Aorta (tissue), 5 donors: ENCODE data around the gene TESK1. TPM values are rescaled to one million over a fixed set of nuclear protein-coding genes. Genes with fewer than 3 reads are reported as not detected.

Source experiments
- ATAC-seq: fragments of 200-7000 bp; cut with Tn5 transposase; one replicate; pipeline ENCODE4 v1.9.1; 2022; ENCODE audit warnings: moderate library complexity; ENCODE audit not compliant: low FRiP score
- DNase-seq, 2 donors: peaks; one replicate each; pipeline ENCODE4 v3.0.0-alpha.2; 2020
- H3K27ac ChIP-seq, 2 donors: one replicate each; pipeline ENCODE4 v1.5.1; 2013; ENCODE audit warnings: low read length in 2 of 2, mild to moderate bottlenecking in 2 of 2, moderate library complexity in 2 of 2, control low read depth in 1 of 2, inconsistent platforms in 1 of 2, low read depth in 1 of 2
- H3K27me3 ChIP-seq, 2 donors: one replicate each; pipeline ENCODE4 v1.6.1; 2013; ENCODE audit warnings: control low read depth in 1 of 2, low read length in 1 of 2, mild to moderate bottlenecking in 1 of 2, moderate library complexity in 1 of 2; ENCODE audit not compliant: insufficient read depth in 2 of 2, control insufficient read depth in 1 of 2
- H3K36me3 ChIP-seq, 2 donors: one replicate each; pipeline ENCODE4 v1.6.1; 2013; ENCODE audit warnings: control low read depth in 1 of 2, low read length in 1 of 2, mild to moderate bottlenecking in 1 of 2; ENCODE audit not compliant: insufficient read depth in 2 of 2, control insufficient read depth in 1 of 2
- H3K4me1 ChIP-seq, 2 donors: one replicate each; pipeline ENCODE4 v1.6.1; 2013; ENCODE audit warnings: low read length in 2 of 2, control low read depth in 1 of 2, mild to moderate bottlenecking in 1 of 2, moderate library complexity in 1 of 2; ENCODE audit not compliant: insufficient read depth in 2 of 2, control insufficient read depth in 1 of 2
- H3K4me3 ChIP-seq, 2 donors: one replicate each; pipeline ENCODE4 v1.5.1; 2013; ENCODE audit warnings: low read length in 2 of 2, control low read depth in 1 of 2, mild to moderate bottlenecking in 1 of 2
- H3K9me3 ChIP-seq: one replicate; pipeline ENCODE4 v1.6.1; 2013; ENCODE audit warnings: mild to moderate bottlenecking, low read length; ENCODE audit not compliant: control insufficient read depth
- WGBS, 2 donors: extraction: QIAGEN DNeasy Blood & Tissue Kit; methylation state at CpG; one replicate each; pipeline ENCODE4 v1.1.7; 2013; 5-methylcytosine and 5-hydroxymethylcytosine counted together
- intact Hi-C, 2 donors: fragments of 100-400 bp; cut with DNase I; formaldehyde crosslinking; loops; one replicate each; pipeline versions ENCODE4 v1.14.2 to v1.15.0; 2022
- polyA plus RNA-seq, 2 donors: library from polyadenylated mRNA; stranded (reverse); fragments of 200-250 nt; gene quantifications; one replicate each; pipeline ENCODE4 v1.2.3, GENCODE V29; 2013
- total RNA-seq, 2 donors: library from RNA; stranded (reverse); fragmentation: NEBNext Ultra II Directional; extraction: Animal tissue kit (Norgen Biotek cat#: 25700); gene quantifications; one replicate each; pipeline ENCODE4 v1.2.1, GENCODE V29; 2021
- donor health status: healthy with polysubstance abuse.
- donor health status: Bipolar disorder and iron deficiency.
- donor health status: DM: no; HTN: no; CAD: no.
- donor health status: DM: no; HTN: no; CAD: no.
- donor health status: DM: yes; HTN: yes; CAD: no.

Gene TESK1
- total and polyA plus RNA-seq, 4 donors: 23.8 to 81.0 (median 55.2) TPM

DNA sequence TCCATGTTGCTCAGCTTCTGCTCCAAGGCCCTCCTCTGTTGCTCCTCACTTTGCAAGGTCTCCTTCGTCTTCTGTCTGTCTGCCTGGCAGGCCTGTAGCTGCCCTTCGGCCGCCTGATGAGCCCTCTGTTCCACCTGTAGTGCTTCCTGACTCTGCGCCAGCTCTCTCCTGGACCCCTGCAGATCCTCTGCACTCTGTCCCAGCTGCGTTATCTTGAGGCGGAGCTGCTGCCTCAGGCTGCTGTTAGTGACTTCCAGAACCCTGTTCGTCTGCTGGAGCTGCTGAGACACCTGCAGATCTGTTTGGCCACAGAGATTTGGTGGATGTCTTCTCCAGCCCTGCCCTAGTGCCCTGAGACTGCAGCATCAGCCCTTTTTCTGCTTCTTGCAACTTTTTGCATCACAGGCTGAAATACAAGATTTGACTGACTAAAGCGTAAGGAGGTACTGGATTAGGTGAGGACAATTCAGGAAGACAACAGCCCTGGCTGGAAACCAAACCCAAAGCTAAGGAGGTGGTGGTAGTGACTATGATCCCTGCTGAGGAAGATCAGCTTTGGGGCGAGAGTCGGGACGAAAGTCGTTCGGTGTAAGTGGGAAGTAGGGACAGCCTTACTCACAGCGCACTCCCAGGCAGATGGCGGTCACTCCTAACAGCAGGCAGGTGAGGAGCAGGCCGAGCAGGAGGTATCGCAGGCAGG lies 11.1 kb downstream of the TESK1 start:
- Histone ChIP-seq H3K9me3 (no peaks in the 10 kb centered on the region), H3K36me3 (no peaks in the 10 kb centered on the region), H3K27ac (no peak overlapping the region), H3K4me1 (no peaks in the 10 kb centered on the region), H3K27me3 (no peaks in the 10 kb centered on the region), H3K4me3 (no peak overlapping the region)
- ATAC-seq: no peak
- intact Hi-C loops: no loop called here
- 86 to 88% methylated on average over 17 of the region's 17 CpGs for WGBS, 2 donors
- DNase-seq: no peak

DNA sequence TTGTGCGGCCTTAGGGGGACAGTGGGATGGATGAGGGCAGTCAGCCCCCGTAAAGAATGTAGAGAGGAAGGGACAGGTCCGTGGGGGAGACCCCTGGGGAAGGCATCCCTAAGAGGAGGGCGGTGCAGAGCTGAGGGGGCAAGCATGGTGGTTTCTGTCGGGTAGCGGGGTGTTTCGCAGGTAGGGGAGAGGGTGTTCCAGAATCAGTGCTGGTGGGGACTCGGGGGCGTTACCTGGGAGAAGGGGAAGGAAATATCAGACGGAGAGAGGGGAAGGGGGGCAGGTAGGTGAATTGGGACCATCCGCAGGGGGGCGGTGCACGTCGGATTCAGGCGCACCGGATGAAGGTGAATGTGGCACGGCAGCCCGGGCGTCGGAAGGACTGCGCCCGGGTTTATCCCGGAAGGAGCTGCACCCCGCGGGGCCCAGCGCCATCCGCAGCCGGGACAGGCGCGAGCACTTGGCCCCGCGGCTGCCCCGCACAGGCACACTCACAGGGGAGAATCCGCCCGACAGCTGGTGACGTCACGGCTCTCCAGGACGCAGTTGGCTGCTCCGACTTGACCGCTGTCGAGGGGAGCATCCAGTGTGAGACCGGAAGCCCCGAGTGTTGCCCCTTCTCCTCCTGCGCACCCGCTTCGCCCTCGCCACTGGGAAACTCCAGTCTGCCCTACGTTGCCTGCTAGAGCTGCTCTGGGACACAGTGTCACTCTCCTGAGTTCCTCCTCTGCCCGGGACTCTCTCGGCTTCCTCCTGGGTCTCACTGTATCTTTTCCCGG lies 11.8 kb downstream of the TESK1 start:
- intact Hi-C loops: no loop called here
- H3K27me3 ChIP-seq: no peaks in the 10 kb centered on the region
- H3K27ac ChIP-seq: no peak overlapping the region
- DNase-seq: peak; percentile 90 to 93
- no peaks in the 10 kb centered on the region for H3K4me1 ChIP-seq
- H3K36me3 ChIP-seq: no peaks in the 10 kb centered on the region
- peak overlapping the region in 1 of 2 donors; percentile 8 for H3K4me3 ChIP-seq
- no peaks in the 10 kb centered on the region for H3K9me3 ChIP-seq
- WGBS, 2 donors: 10 to 11% methylated on average over 51 of the region's 51 CpGs
- ATAC-seq: peak; percentile 78

DNA sequence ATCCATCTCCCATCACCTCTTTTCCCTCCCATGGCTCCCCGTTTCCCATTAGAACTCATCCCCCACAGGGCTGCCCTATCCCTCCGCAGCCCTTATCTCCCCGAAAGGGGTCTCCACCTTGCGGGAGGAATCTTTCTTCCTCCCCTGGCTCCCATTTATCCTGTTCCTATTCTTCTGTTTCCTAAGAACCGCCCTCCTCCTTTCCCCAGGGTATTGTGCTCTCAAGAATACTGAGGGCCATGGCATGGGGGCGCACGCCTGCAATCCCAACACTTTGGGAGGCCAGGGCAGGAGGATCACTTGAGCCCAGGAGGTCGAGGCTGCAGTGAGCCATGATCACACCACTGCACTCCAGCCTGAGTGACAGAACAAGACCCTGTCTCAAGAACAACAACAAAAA lies 12.5 kb downstream of the TESK1 start:
- no peaks in the 10 kb centered on the region for H3K9me3 ChIP-seq
- no peak overlapping the region for H3K4me3 ChIP-seq
- no peak overlapping the region for H3K27ac ChIP-seq
- WGBS, 2 donors: 71 to 73% methylated on average over 8 of the region's 8 CpGs
- no peaks in the 10 kb centered on the region for H3K4me1 ChIP-seq
- no peak for DNase-seq
- intact Hi-C loops: no loop called here
- ATAC-seq: no peak
- H3K36me3 ChIP-seq: no peaks in the 10 kb centered on the region
- no peaks in the 10 kb centered on the region for H3K27me3 ChIP-seq

DNA sequence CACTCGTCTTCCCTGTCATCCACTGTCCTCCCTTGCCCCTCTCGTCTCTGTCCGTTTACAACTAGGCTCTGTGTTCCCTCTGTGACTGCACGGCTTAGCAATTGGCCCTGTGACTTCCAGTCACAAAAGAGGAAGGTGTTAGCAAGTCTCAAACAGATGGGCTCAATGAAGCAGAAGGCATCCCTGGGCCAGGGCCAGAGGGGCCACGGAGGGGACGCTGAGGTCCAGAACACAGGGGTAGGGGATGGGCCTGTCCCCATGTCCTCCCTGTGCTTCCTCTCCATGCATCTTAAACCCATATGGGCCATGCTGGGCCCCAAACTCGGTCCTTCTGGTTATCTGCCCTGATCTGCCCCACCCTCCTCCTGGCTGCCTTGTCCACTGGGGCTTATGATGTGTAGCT lies 13.3 kb downstream of the TESK1 start, which contains the start of gene CD72:
CD72 (minus strand) TSS at position 89 of the 403 bp plus-strand sequence. CDS start 110 bp downstream, outside the sequence.
- Histone ChIP-seq H3K36me3 (no peaks in the 10 kb centered on the region), H3K9me3 (no peaks in the 10 kb centered on the region), H3K4me1 (no peaks in the 10 kb centered on the region), H3K4me3 (peak within 1 kb of the TSS in 1 of 2 donors; percentile 8), H3K27ac (no peak within 1 kb of the TSS), H3K27me3 (no peaks in the 10 kb centered on the region)
- intact Hi-C loops: no loop called here
- DNase-seq (peak in 1 of 2 donors; percentile 62), ATAC-seq (peak; percentile 6)
- WGBS, 2 donors: 80 to 87% methylated on average over 7 of the region's 7 CpGs

DNA sequence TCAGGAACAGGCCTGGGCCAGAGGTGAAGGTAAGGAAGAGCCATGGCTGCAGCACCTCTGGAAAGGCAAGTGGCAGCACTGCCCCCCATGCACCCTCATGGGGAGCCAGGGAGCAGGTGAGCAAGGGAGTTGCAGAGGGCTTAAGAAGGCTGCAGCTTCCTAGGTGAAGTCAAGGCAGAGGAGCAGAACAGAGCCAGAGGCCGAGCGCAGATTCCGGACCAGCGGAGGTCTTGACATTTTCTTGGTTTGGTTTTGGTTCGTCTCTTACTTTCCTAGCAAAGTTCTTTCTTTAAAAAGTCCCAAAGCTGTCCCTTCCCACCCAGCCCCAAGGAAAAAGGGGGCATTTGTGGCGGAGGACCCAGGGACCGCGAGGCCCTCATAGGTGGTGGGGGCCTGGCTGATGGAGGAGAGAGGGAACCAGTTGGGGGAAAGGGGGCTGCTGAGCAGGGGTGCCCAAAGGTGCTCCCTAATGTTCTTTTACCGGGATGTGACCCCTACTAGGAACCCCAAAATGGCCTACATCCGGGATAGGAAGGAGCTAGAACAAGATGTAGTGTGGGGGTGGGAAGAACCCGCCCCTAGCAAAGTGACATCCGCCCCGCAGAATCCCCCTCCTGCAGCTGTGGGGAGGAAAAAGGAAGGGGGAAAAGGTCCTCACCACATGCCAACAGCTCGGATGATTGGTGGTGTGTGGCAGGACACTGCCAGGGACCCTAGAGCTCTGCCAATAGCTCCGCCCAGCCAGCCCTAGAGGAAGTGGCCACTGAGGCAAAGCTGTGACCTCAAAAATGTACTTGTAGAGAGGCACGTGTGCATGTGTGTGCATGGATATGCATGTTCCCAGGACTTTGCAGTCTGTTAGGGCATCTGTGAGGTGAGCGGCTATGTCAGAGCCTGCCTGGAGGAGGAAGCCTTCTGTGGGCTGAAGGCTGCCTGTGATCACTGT lies 14.1 kb downstream of the TESK1 start:
- intact Hi-C loops: no loop called here

DNA sequence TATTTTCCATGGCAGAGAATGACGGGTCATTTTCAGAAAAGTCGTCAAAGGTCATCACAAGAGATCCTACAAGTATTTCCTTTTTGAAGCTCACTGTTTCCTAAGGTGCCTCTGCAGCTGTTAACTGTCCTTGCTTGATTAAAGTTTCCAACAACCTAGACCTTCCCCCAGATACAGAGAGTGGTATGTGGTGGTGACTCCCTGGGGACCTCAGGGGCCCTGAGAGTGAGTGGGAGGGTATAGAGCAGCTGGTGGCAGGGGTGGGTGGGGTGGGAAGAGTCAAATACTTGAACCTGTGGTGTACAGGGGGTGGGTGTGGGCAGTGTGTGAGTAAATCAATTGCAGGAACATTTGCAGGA lies 14.7 kb downstream of the TESK1 start:
- WGBS, 2 donors: 71 to 74% methylated on average over 2 of the region's 2 CpGs
- DNase-seq: no peak
- Histone ChIP-seq H3K4me1 (no peaks in the 10 kb centered on the region), H3K27me3 (no peaks in the 10 kb centered on the region), H3K36me3 (no peaks in the 10 kb centered on the region), H3K4me3 (no peak overlapping the region), H3K27ac (no peak overlapping the region), H3K9me3 (no peaks in the 10 kb centered on the region)
- no peak for ATAC-seq
- intact Hi-C loops: no loop called here

More for the DNA sequence above, 14.1 kb downstream of the TESK1 start:
- Histone ChIP-seq H3K27me3 (no peaks in the 10 kb centered on the region), H3K36me3 (no peaks in the 10 kb centered on the region), H3K9me3 (no peaks in the 10 kb centered on the region), H3K27ac (no peak overlapping the region), H3K4me1 (no peaks in the 10 kb centered on the region), H3K4me3 (no peak overlapping the region)
- DNase-seq (peak in 1 of 2 donors; percentile 80), ATAC-seq (no peak)
- 93% methylated on average over 17 of the region's 17 CpGs for WGBS, 2 donors

DNA sequence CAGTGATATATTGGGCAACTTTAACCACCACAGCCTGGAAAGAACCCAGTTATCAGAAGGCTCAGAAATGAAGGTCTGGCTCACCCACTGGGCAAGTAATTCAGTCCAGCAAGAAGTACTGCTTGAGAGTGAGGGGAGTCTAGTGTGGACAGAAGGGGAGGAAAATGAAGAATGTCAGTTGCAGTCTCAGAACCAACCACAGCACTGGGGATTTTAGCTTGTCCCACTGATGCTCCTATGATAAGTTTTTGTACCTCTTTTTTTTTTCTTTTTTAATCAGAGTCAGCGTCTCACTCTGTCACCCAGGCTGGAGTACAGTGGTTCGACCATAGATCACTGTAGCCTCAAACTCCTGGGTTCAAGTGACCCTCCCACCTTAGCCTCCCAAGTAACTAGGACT lies 22.5 kb downstream of the TESK1 start:
- no peaks in the 10 kb centered on the region for H3K36me3 ChIP-seq
- no peaks in the 10 kb centered on the region for H3K27me3 ChIP-seq
- intact Hi-C loops: no loop called here
- no peak for ATAC-seq
- no peaks in the 10 kb centered on the region for H3K4me1 ChIP-seq
- 89 to 92% methylated on average over 2 of the region's 2 CpGs for WGBS, 2 donors
- no peak overlapping the region for H3K4me3 ChIP-seq
- DNase-seq: no peak
- H3K27ac ChIP-seq: no peak overlapping the region
- no peaks in the 10 kb centered on the region for H3K9me3 ChIP-seq

DNA sequence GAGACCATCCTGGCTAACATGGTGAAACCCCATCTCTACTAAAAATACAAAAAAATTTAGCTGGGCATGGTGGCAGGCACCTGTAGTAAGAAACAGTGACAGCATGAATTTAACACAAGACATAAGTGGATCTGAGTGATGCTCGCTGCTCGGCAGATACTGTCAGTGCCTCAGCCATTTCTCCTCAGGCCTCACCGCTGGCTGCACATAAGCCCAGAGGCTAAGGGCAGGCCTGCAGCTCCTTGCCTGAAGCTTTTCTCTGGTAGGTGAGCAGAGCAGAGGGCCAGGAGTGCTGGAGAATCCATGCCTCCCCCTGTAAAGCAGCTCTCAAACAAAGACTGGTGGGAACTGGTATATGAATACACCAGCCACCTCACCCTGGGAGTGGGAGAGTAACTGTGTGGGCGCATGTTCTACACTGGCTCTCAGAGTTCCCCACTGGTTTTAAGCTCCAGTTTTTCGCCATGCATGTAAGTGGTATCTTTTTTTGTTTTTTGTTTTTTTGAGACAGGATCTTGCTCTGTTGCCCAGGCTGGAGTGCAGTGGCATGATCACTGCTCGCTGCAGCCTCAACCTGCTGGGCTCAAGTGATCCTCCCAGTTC lies 23.4 kb downstream of the TESK1 start:
- WGBS, 2 donors: 96 to 99% methylated on average over 6 of the region's 6 CpGs
- no peaks in the 10 kb centered on the region for H3K36me3 ChIP-seq

More for the DNA sequence above, 23.4 kb downstream of the TESK1 start:
- Histone ChIP-seq H3K9me3 (no peaks in the 10 kb centered on the region), H3K27me3 (no peaks in the 10 kb centered on the region), H3K4me3 (no peak overlapping the region), H3K4me1 (no peaks in the 10 kb centered on the region), H3K27ac (no peak overlapping the region)
- intact Hi-C loops: no loop called here
- no peak for ATAC-seq
- no peak for DNase-seq
